Parathyroid adenoma (tissue), 2 donors: ENCODE results near the gene PAQR9.
A peak's percentile ranks its signal among the peaks of the same experiment; 100 is the strongest.

Experiments used
- H2AFZ ChIP-seq: fragments of 300-600 bp; sonication (generic); one replicate; pipeline ENCODE4 v1.7.0; 2017; ENCODE audit warnings: antibody characterized with exemption, mild to moderate bottlenecking
- H3K27ac ChIP-seq: fragments of 300-600 bp; sonication (generic); one replicate; pipeline ENCODE4 v1.7.0; 2017
- H3K27me3 ChIP-seq: fragments of 300-600 bp; sonication (generic); one replicate; pipeline ENCODE4 v1.7.0; 2017; ENCODE audit warnings: low read length; ENCODE audit not compliant: control insufficient read depth, insufficient read depth
- H3K36me3 ChIP-seq: fragments of 300-600 bp; sonication (generic); one replicate; pipeline ENCODE4 v1.7.0; 2017; ENCODE audit warnings: low read length; ENCODE audit not compliant: control insufficient read depth, insufficient read depth
- H3K4me1 ChIP-seq: fragments of 300-600 bp; sonication (generic); one replicate; pipeline ENCODE4 v1.7.0; 2017; ENCODE audit warnings: control low read depth
- H3K4me2 ChIP-seq: fragments of 300-600 bp; sonication (generic); one replicate; pipeline ENCODE4 v1.7.0; 2017; ENCODE audit warnings: low read length
- H3K4me3 ChIP-seq: fragments of 300-600 bp; sonication (generic); one replicate; pipeline ENCODE4 v1.7.0; 2017; ENCODE audit warnings: low read depth, low read length
- H3K79me2 ChIP-seq: fragments of 300-600 bp; sonication (generic); one replicate; pipeline ENCODE4 v1.7.0; 2017; ENCODE audit warnings: control low read depth
- H3K9ac ChIP-seq: fragments of 300-600 bp; sonication (generic); one replicate; pipeline ENCODE4 v1.7.0; 2017; ENCODE audit warnings: mild to moderate bottlenecking
- H3K9me3 ChIP-seq: fragments of 300-600 bp; sonication (generic); one replicate; pipeline ENCODE4 v1.7.0; 2017; ENCODE audit warnings: low read length; ENCODE audit not compliant: control insufficient read depth
- CTCF ChIP-seq: fragments of 300-600 bp; sonication (generic); IDR thresholded peaks from one replicate; pipeline ENCODE4 v1.7.0; 2017; ENCODE audit warnings: antibody characterized with exemption, mild to moderate bottlenecking
- donor health status: primary hyperparathyroidism.

Gene PAQR9

GRCh38 chr3:142947799-142948575, 15.5 kb downstream of the PAQR9 start:
- H3K27ac ChIP-seq = no peak overlapping the region
- H3K4me1 ChIP-seq = no peaks in the 10 kb centered on the region
- H2AFZ ChIP-seq = peak overlapping the region; percentile 65
- no peaks in the 10 kb centered on the region for H3K36me3 ChIP-seq
- no peak overlapping the region for H3K9ac ChIP-seq
- TF ChIP-seq CTCF = no peak
- H3K4me3 ChIP-seq = no peak overlapping the region
- no peaks in the 10 kb centered on the region for H3K9me3 ChIP-seq
- no peaks in the 10 kb centered on the region for H3K27me3 ChIP-seq
- H3K4me2 ChIP-seq = no peak overlapping the region
- H3K79me2 ChIP-seq = no peaks in the 10 kb centered on the region

GRCh38 chr3:142947352-142947751, 16.1 kb downstream of the PAQR9 start:
- no peak for TF ChIP-seq CTCF
- H3K4me2 ChIP-seq = peak overlapping the region; percentile 39
- H3K9ac ChIP-seq = no peak overlapping the region
- H3K4me1 ChIP-seq = no peaks in the 10 kb centered on the region
- no peaks in the 10 kb centered on the region for H3K36me3 ChIP-seq
- H3K79me2 ChIP-seq = no peaks in the 10 kb centered on the region
- H2AFZ ChIP-seq = peak overlapping the region; percentile 65
- H3K27me3 ChIP-seq = no peaks in the 10 kb centered on the region
- H3K9me3 ChIP-seq = no peaks in the 10 kb centered on the region
- H3K4me3 ChIP-seq = no peak overlapping the region
- H3K27ac ChIP-seq = no peak overlapping the region

- Histone ChIP-seq H3K4me3 (no peak overlapping the region), H3K4me1 (no peaks in the 10 kb centered on the region), H3K4me2 (no peak overlapping the region), H3K9ac (no peak overlapping the region), H3K36me3 (no peaks in the 10 kb centered on the region), H3K27ac (no peak overlapping the region), H3K27me3 (no peaks in the 10 kb centered on the region), H3K9me3 (no peaks in the 10 kb centered on the region), H2AFZ (peak overlapping the region; percentile 65), H3K79me2 (no peaks in the 10 kb centered on the region)
- no peak for TF ChIP-seq CTCF
These were observed 16.6 kb downstream of the PAQR9 start for GRCh38 chr3:142946861-142947260.

GRCh38 chr3:142945023-142945422, 18.5 kb downstream of the PAQR9 start:
- Histone ChIP-seq H3K36me3 (no peaks in the 10 kb centered on the region), H3K4me2 (no peak overlapping the region), H3K27me3 (no peaks in the 10 kb centered on the region), H3K79me2 (no peaks in the 10 kb centered on the region), H3K9ac (no peak overlapping the region), H3K9me3 (no peaks in the 10 kb centered on the region), H3K27ac (no peak overlapping the region), H2AFZ (no peak overlapping the region), H3K4me3 (no peak overlapping the region), H3K4me1 (no peaks in the 10 kb centered on the region)
- TF ChIP-seq CTCF = no peak

GRCh38 chr3:142944342-142944741, 19.1 kb downstream of the PAQR9 start:
- Histone ChIP-seq H3K4me3 (no peak overlapping the region), H3K4me2 (no peak overlapping the region), H3K79me2 (no peaks in the 10 kb centered on the region), H2AFZ (no peak overlapping the region), H3K27me3 (no peaks in the 10 kb centered on the region), H3K36me3 (no peaks in the 10 kb centered on the region), H3K9ac (no peak overlapping the region), H3K27ac (no peak overlapping the region), H3K4me1 (no peaks in the 10 kb centered on the region), H3K9me3 (no peaks in the 10 kb centered on the region)
- no peak for TF ChIP-seq CTCF
